H1 (cell line): Measurements from ENCODE around the gene OR6C65.
"Not testable (repeated sequence)": the region's sequence is repeated elsewhere in the genome, so short reads cannot be mapped to it uniquely, and the experiment has no call there.

Source experiments
- CTCF ChIP-seq, 3 experiments: IDR thresholded peaks; 1 replicate in 2 of 3; 2 replicates in 1 of 3; pipeline versions ENCODE4 v1.5.1 to v1.6.1; 2011; ENCODE audit warnings: low read length in 3 of 3, mild to moderate bottlenecking in 3 of 3, inconsistent platforms in 2 of 3, low read depth in 1 of 3, moderate library complexity in 1 of 3; ENCODE audit not compliant: insufficient read depth in 1 of 3; ENCODE audit errors: control extremely low read depth in 1 of 3
- POLR2A ChIP-seq, 2 experiments: IDR thresholded peaks; 1 replicate in 1 of 2; 2 replicates in 1 of 2; pipeline ENCODE4 v1.6.1; 2011; ENCODE audit warnings: low read depth in 2 of 2, low read length in 2 of 2, mild to moderate bottlenecking in 2 of 2; ENCODE audit errors: control extremely low read depth in 1 of 2
- RFX5 ChIP-seq: IDR thresholded peaks from 2 replicates; pipeline ENCODE4 v1.6.1; 2011; ENCODE audit warnings: low read depth, low read length, improper control_type of control experiment, borderline replicate concordance
- SUZ12 ChIP-seq: fragments of 200-600 bp; sonication (generic); IDR thresholded peaks from 2 replicates; pipeline ENCODE4 v1.6.1; 2012; ENCODE audit warnings: mild to moderate bottlenecking, inconsistent platforms, low read length, moderate library complexity, mixed read lengths

- TF ChIP-seq SUZ12; RFX5; CTCF (IDR thresholded peaks at IDR 0.05; ENCODE audit: control extremely low read depth in 1 of 3, insufficient read depth in 1 of 3, low read depth in 1 of 3, low read length in 3 of 3); POLR2A (IDR thresholded peaks at IDR 0.05; ENCODE audit: control extremely low read depth in 1 of 2, low read depth in 2 of 2, low read length in 2 of 2): not testable (repeated sequence)
Observed at GRCh38 chr12:55412138-55412537, 11.8 kb downstream of the OR6C65 start.
